ENCODE results near the gene CCDC13.

DNA sequence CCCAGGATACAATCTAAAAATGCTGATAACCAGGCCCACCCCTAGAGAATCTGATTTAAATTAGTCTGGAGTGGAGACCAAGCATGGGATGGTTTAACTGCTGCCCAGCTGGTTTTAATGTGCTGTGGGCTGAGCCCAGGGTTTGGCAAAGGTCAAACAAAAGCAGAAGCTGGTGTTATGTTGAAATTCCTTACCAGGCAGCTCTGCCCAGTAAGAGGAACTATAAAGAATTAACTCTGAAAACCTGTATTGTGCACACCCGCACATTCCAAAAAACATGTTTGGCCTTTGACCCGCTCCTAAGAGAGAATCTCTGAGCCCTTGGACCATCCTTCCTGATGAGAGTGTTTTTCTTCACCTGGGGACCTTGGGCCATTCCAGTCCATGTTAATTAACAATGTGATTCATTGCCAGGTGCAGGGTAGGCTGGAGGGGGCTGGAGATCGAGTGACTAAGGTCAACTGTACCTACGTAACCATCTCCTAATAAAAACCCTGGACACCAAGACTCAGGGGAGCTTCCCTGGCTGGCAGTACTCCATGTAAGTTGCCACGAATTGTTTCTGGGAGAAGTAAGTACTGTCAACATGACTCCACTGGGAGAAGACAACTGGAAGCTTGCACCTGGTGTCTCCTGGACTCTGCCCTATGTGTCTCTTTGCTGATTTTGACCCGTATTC, 10.9 kb downstream of the CCDC13 start:
- TF ChIP-seq, protein P1, sequence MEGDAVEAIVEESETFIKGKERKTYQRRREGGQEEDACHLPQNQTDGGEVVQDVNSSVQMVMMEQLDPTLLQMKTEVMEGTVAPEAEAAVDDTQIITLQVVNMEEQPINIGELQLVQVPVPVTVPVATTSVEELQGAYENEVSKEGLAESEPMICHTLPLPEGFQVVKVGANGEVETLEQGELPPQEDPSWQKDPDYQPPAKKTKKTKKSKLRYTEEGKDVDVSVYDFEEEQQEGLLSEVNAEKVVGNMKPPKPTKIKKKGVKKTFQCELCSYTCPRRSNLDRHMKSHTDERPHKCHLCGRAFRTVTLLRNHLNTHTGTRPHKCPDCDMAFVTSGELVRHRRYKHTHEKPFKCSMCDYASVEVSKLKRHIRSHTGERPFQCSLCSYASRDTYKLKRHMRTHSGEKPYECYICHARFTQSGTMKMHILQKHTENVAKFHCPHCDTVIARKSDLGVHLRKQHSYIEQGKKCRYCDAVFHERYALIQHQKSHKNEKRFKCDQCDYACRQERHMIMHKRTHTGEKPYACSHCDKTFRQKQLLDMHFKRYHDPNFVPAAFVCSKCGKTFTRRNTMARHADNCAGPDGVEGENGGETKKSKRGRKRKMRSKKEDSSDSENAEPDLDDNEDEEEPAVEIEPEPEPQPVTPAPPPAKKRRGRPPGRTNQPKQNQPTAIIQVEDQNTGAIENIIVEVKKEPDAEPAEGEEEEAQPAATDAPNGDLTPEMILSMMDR (IDR thresholded peaks at IDR 0.05): no peak
- TF ChIP-seq TCF7L2 (IDR thresholded peaks at IDR 0.05; ENCODE audit: low read depth, low read length): no peak
- no peak for TF ChIP-seq SIN3A (IDR thresholded peaks at IDR 0.05; ENCODE audit: borderline replicate concordance, insufficient read depth, low read depth, low read length)
